HepG2 (cell line): ENCODE measurements around the gene PRKAB1.
A peak's percentile ranks its signal among the peaks of the same experiment; 100 is the strongest.

Experiments used
- NAIF1 ChIP-seq: sonication (generic); formaldehyde crosslinking; IDR thresholded peaks from 2 replicates; pipeline ENCODE4 v1.5.0; 2020; ENCODE audit warnings: mild to moderate bottlenecking, missing genetic modification reagents, borderline replicate concordance
- TCF7L2 ChIP-seq: IDR thresholded peaks from 2 replicates; pipeline ENCODE4 v1.6.1; 2011; ENCODE audit warnings: mild to moderate bottlenecking, low read depth, low read length, moderate library complexity
- TF ChIP-seq, protein P1 (sequence below): sonication (generic); formaldehyde crosslinking; IDR thresholded peaks from 2 replicates; pipeline ENCODE4 v1.5.0; 2020; ENCODE audit warnings: mild to moderate bottlenecking, missing genetic modification reagents, moderate library complexity

DNA sequence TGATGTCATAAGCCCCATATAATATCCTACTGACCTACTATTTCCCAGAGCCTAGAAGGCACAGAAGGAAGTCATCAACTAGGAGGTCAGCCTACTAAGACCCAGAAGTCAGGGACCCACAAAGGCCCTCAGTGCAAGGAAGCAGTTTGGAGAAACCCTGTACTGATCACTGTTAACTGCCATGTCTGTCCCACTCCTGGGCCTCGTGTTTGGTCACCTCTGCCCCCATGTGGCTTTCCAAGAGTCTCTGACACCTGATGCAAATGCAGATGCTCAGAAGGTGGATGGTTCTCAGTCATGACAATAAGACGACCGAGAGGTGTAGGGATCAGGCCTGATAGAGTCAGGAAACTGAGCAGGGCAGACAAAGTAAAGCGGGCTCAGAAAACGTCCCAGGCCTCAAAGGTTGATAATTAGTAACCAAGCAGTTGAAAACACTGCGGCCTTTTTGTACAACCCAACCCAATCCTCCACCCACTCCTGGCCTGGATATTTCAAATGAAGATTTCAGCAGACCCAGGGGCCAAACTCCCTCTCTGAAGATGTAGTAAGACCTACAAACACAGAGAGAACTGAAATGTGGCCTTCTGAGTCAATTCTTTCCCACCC, 23.4 kb downstream of the PRKAB1 start:
- TF ChIP-seq NAIF1 (CRISPR knock-in tag) (no peak), TCF7L2 (no peak)
- TF ChIP-seq, protein P1, sequence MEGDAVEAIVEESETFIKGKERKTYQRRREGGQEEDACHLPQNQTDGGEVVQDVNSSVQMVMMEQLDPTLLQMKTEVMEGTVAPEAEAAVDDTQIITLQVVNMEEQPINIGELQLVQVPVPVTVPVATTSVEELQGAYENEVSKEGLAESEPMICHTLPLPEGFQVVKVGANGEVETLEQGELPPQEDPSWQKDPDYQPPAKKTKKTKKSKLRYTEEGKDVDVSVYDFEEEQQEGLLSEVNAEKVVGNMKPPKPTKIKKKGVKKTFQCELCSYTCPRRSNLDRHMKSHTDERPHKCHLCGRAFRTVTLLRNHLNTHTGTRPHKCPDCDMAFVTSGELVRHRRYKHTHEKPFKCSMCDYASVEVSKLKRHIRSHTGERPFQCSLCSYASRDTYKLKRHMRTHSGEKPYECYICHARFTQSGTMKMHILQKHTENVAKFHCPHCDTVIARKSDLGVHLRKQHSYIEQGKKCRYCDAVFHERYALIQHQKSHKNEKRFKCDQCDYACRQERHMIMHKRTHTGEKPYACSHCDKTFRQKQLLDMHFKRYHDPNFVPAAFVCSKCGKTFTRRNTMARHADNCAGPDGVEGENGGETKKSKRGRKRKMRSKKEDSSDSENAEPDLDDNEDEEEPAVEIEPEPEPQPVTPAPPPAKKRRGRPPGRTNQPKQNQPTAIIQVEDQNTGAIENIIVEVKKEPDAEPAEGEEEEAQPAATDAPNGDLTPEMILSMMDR (CRISPR knock-in tag): peak; percentile 51
